ENCODE results near the gene TRH.
"Not testable (repeated sequence)": the region's sequence is repeated elsewhere in the genome, so short reads cannot be mapped to it uniquely, and the experiment has no call there.

TRH gene

GRCh38 chr3:130013246-130013645 lies 38.7 kb downstream of the TRH start:
- not testable (repeated sequence) for DNase-seq

GRCh38 chr3:130014526-130014925 lies 40.0 kb downstream of the TRH start:
- DNase-seq, result peak; percentile 6

DNA sequence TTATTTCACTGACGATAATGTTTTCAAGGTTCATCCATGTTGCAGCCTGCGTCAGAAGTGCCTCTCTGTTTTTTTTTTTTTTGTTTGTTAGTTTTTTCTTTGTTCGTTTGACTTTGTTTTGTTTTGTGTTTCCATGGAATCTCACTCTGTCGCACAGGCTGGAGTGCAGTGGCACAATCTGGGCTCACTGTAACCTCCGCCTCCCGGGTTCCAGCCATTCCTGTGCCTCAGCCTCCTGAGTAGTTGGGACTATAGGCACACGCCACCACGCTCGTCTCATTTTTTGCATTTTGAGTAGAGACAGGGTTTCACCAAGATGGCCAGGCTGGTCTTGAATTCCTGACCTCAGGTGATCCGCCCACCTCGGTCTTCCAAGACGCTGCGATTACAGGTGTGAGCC lies 43.1 kb downstream of the TRH start:
- DNase-seq, result not testable (repeated sequence)

DNA sequence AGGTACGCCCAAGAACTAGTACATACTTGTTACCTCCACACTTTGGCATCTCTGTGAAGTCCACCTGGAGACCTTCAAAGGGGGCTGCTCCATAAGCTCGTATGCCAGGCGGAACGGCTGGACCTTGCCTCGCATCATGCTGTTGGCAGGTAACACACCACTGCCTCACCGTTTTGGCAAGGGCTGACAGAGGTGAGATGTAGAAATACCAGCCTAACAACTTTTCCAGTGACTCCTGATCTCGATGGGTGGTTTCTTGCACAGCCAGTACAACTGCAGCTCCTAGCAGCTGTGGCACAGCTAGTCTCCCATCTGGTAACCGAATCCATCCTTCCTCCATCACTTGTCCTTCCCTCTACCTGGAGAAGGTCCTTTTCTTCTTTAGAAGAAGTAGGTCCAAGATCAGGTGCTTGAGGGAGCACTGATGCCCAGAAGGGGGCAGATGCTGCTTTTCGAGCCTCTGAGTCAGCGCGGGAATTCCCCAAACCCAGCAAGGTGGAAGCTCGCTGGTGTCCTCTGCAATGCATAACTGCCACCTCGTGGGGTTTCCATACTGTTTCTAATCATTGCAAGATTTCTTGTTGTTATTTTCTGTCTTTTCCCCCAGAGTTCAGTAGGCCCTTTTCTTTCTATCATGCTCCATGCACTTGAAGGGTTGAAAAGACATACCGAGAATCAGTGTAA lies 51.8 kb downstream of the TRH start:
- DNase-seq, result not testable (repeated sequence)

GRCh38 chr3:130027437-130027836 lies 52.9 kb downstream of the TRH start:
- not testable (repeated sequence) for DNase-seq
